GM21723 (cell line): Measurements from ENCODE around the gene AGFG1.

ENCODE experiments used
- ATAC-seq: cut with Tn5 transposase; IDR thresholded peaks from one replicate; pipeline ENCODE4 v1.9.1; 2021; ENCODE audit warnings: mild to moderate bottlenecking, moderate library complexity; ENCODE audit not compliant: unreplicated experiment

Gene AGFG1, protein sequence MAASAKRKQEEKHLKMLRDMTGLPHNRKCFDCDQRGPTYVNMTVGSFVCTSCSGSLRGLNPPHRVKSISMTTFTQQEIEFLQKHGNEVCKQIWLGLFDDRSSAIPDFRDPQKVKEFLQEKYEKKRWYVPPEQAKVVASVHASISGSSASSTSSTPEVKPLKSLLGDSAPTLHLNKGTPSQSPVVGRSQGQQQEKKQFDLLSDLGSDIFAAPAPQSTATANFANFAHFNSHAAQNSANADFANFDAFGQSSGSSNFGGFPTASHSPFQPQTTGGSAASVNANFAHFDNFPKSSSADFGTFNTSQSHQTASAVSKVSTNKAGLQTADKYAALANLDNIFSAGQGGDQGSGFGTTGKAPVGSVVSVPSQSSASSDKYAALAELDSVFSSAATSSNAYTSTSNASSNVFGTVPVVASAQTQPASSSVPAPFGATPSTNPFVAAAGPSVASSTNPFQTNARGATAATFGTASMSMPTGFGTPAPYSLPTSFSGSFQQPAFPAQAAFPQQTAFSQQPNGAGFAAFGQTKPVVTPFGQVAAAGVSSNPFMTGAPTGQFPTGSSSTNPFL

DNA sequence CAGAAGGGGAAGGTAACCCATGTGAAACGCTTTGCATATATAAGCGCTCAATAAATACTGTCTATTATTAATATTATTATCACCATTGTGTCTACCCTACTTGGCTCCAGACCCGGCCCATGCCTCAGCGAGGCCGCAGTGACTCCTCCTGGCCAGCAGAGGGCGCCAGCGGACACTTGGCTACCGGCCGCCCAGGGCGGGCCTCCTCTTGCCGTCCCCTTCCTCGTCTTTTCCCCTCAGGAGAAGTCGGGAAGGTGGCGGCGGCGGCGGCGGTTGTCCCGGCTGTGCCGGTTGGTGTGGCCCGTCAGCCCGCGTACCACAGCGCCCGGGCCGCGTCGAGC lies at the start of gene AGFG1:
Gene AGFG1 (plus strand): TSS at position 233 of the 341 bp plus-strand sequence. CDS start 266 bp downstream, outside the sequence.
- peak; percentile 88 for ATAC-seq

DNA sequence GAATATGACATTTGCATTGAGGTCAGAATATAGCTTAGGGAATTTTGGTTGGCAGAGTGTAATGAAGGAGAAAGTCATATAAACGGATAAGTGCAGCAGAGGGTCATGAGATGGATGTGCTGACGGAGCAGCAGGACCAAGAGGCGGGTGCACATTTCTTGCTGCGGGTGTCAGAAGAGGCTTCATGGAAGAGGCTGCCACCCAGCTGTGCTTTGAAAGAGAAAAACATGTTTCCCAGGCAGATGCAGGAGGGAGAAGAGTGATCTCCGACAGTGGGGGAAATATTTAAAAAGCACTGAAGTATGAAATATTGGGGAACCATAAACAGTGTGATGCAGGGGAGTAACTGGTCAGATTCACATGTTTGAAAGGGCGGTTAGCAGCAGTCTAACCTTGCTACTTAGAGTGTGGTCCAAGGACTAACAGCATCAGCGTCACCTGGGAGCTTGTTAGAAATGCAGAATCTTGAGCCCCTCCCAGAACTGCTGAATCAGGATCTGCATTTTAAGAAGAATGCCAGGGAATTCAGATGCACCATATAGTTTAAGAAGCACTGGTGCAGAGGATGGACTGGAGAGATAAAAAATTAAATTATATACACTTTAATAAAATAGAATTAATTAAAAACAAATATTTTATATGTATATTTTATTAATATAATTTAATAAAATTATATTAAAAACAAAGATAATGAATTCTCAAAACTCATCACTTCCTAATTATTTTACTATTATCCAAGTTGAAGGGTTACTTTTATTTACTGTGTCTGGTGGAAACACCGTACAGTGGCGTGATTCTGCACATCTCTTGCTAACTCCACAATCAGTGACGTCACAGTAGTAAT lies 48.1 kb upstream of the AGFG1 start:
- ATAC-seq = no peak

DNA sequence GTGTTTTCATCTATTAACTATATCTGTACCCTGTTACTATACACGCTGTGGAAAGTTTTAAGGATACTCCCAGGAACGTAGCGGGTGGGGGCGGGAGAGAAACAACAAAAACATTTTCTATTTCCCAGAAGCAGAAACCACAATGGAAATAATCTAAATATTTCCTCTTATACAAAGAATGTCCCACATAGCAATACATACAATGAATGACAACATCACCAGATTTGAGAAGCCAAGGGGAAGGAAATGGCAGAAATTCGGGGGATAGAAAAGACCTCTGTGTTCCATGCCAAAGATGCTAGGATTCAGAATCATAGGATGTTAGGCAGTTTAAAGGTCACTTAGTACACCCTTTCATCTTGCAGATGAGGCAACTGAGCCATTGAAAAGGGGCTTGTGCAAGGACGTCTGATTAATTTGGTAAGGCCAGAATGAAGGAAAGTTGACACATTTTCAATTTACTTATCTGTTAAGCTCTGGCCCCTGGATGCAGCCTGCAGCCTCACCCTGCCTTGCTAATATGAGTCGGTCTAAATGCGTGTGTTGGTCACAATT lies 43.1 kb upstream of the AGFG1 start:
- ATAC-seq = no peak

DNA sequence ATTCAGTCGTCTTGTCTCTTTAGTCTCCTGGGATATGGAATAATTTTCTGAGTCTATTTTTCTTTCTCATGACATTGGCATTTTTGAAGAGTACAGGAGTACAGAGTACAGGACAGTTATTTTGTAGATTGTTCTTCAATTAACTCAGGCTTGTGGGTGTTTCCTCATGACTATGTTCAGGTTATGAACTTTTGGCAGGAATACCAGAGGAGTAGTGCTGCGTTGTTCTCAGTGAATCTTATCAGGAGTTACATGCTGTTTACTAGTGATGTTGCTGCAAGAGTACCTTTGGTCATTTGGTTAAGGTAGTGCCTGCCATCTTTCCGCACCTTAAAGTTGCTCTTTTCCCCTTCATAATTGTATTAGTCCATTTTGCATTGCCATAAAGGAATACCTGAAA lies 41.3 kb upstream of the AGFG1 start:
- no peak for ATAC-seq

DNA sequence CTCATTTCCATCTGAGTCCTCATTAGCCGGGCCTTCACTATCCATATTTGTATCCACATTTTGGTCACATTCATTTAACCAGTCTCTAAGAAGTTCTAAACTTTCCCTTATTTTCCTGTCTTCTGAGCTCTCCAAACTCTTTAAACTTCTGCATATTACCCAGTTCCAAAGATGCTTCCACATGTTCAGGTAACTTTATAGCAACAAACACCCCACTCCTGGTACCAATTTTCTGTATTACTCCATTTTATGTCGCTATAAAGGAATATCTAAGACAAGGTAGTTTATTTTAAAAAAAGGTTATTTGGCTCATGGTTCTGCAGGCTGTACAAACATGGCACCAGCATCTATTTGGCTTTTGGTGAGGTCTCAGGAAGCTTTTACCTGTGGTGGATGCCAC lies 38.8 kb upstream of the AGFG1 start:
- no peak for ATAC-seq

DNA sequence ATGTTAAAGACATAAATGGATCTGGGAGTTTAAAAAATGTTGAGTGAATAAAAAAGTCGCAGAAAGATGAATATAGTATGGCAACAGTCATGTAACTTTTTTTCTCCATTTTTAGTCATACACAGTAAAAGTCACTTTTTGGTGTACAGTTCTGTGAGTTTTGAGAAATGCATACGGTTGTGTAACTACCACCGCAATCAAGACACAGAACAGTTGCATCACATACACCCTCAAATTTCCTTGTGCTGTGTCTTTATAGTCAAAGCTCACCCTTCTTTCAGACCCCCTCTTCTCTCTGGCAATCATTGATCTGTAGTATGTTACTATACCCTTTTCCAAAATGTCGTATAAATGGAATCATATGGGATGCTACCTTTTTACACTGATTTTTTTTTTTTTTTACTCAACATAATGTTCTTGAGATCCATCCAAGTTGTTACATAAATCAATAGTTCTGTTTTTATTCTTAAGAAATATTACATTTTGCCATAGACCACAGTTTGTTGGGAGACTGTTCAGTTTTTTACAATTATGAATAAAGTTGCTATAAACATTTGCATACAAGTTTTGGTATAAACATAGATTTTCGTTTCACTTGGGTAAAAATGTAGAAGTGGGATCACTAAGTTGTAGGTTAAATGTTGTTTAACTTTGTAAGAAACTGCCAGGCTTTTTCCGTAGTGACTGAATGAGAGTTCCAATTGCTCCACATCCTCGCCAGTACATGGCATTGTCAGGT lies 35.4 kb upstream of the AGFG1 start:
- no peak for ATAC-seq

DNA sequence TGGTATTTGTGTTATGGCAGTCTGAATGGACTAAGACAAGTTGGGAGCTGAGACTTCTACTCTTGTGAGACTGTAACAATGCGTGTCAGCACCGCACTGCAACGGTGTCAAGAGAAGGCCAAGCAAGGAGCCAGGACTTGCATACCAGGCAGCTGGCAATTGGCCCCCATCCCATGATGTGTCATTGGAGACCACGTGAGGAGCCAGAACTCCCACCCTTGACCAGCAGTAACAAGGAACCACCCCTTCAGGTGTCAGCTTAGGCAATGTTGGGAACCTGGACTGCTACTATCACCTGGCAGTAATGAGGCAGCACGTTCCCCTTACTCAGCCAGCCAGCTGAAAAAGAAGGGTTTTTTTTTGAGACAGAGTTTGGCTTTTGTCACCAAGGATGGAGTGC lies 32.7 kb upstream of the AGFG1 start:
- ATAC-seq = no peak

DNA sequence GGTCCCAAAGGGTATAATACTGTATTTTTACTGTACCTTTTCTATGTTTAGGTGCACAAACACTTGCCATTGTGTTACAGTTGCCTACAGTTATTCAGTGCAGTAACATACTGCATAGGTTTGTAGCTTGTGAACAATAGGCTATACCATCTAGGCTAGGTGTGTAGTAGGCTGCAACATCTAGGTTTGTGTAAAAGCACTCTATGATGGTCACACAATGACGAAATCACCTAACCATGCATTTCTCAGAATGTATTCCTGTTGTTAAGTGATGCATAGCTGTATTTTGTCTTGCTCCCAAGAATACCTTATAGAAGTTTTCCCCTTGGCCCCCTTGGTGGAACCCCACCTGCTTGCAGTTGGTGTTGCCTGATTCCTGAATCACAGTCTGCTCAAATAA lies 29.3 kb upstream of the AGFG1 start:
- no peak for ATAC-seq

DNA sequence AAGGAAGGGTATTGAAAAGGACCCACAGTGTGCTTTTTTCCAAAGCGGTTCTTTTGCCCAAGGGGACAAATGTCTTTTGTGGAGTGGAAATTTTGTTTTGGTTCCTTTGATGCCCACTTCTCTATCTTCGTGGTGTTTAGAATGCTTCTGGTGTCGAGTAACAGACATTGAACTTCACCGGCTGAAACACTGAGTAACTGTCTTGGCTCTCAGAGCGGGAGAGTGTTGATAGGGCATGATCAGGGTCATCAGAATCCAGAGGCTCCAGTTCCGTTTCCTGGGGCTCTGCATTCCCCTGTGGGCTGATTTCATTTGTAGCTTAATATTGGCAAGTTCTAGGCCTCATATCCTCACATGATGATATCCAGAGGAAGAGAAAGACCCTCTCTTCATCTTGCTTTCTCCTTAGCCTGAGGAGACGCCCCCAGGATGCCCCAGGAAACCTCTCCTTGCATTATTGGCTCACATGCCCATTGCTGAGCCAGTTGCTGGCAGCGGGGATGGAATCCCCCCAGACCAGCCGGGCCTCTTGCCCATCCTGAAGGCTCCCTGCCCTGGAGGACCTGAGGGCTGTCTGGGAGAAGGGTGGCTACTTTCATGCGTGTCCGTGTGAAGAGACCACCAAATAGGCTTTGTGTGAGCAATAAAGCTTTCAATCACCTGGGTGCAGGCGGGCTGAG lies 27.9 kb upstream of the AGFG1 start:
- no peak for ATAC-seq

DNA sequence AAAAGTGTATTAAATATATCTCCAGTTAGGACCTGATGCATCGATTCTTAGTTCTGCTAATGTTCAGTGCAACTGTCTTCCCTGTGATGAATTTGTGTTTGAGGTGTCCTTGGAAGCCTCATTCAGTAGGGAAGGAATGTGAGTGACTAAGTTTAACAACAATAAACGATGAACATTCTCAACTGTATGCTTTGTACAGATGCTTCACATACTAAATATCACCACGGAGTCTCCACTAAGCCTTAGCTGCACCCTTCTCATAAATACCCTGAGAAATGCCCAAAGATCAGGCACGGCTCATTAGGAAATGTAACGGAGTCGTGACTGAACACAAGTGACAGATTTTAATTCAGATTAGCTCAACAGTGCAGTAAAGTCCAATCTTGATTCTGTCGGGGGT lies 24.4 kb upstream of the AGFG1 start:
- no peak for ATAC-seq

DNA sequence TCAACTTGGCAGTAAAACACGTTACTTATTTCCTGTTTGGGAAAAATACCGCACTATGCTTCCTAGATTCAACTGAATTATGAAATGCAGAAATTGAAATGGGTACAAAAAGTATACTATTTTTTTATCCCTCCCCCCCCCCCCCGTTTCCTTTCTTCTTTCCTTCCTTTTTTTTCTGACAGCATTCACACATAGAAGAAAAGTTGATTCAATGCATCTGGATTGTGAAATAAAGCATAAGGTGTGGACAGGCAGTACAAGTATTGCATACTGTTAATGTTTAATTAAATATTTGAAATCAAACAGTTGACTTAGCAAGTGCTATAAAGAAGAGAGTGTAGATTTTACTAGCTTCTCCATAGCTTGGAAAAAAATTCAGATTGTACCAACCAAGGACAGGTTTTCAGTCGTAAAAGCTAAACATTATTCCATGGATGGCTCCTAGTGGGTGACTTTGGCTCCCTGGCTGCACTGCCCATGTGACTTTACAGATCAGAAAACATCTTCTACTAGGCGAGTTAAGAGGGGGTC lies 21.6 kb upstream of the AGFG1 start:
- no peak for ATAC-seq

DNA sequence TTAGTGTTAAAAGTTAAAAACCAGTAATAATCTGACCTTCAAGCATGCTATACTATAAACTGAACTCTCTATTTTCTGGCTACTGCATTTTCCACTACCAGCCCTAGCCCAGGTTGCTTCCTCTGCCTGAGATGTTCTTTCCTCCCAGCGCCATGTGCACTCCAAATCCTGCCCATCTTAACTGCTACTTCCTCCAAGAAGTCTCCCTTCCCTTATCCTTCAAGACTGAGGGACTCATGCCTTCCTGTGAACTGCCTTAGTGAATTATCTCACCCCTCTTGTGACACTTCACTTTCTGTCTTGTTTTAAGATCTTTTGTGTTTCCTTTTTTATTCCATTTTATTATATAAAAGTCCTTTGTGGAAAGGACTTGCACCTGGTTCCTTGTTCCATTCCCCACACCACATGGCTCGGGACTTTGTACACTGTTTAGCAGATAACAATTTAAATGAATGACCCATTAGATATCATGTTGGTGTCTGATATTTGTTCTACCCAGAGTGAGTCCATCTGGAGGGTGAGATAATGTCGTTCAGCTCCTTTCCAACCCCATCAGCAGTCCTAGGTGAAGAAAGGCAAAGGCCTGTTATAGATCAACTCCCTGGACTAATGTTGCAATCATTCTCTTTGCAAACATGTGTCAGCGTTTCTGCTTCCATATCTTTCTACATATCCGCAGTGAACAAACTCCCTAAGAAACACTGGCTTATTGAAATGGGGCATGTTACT lies 20.9 kb upstream of the AGFG1 start:
- ATAC-seq = no peak

DNA sequence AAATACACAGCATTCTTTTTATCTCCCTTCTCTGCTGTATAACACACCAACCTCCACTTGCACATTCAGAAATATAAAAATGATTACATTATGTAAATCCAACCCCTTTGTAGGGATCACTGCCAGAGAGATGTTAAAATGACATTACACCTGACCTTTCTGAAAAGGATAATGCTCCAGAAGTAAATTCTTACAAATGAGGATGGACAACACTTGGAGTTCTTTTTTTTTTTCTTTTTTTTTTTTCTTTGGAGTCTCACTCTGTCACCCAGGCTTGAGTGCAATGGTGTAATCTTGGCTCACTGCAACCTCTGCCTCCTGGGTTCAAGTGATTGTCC lies 20.3 kb upstream of the AGFG1 start:
- no peak for ATAC-seq

DNA sequence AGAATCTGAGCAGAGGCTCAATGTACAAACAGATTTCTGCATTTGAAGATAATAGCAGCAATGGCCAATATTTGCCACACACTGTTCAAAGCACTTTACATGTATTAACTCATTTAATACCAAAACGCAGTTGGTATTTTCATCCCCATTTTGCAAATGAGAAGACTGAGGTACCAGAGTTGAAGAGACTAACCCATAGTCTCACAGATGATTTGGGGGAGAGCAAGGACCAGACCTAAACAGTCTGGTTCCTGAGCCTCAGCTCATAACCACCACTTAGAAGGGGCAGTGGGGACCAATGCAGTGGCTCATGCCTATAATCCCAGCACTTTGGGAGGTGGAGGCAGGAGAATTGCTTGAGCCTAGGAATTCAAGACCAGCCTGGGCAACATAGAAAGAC lies 18.1 kb upstream of the AGFG1 start:
- ATAC-seq = no peak

DNA sequence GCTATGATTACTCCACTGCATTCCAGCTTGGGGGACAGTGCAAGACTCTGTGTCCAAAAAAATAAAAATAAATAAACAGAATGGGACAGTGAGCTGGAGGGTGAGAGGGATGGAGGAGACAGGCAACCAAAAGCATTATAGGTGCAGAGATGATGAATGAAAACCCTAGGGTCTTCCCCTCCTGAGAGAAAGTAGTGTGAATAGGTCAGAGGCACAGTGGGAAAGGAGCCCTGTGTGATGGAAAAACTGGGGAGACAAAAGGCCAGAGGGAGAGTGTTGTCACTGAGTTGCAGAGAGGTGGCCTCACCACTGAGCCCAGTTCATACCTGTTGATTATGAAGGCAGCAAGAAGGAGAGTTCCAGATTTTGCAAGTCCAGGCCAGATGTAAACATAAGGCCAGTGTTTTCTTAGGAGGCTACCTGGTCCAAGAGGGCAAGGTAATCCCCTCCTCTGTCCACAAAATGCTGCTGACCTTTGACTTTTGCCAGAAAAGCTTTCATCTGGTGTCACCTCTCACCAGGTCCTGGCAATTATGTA lies 17.6 kb upstream of the AGFG1 start:
- no peak for ATAC-seq

DNA sequence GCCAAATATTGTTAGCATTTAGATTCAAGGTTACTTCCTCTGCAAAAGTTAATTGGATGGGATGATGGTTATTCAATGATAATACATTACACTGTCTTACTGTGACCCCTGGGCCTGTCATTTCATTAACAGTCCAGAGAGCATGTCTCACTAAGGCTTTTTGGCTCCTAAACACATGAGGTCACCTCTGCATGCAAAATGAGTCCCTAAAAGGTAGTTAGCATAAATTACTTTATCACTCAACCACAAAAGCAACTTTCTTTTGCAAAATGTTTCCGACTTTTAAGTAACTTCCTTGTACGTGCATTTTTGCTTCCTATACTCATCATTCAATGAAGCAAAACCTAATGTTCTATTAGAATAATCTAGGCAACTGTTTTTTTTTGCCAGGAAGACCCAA lies 16.8 kb upstream of the AGFG1 start:
- ATAC-seq = no peak

DNA sequence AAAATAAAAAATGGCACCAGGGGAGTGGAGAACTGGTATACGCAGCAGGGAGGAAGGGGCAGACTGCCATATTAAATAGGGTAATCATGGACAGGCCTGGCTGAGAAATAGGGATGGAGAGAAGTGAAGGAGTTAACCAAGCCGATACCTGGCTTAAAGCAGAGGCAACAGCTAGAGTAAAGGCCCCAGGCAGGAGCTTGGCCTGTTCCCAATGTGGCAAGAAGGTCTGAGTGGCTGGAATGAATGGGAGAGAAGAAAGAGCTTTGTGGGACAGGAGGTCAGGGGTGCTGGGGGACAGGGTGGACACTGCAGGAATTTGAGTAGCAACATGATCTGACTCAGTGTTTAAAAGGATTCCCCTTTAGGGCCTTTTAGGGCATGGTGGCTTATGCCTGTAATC lies 15.9 kb upstream of the AGFG1 start:
- ATAC-seq = no peak

DNA sequence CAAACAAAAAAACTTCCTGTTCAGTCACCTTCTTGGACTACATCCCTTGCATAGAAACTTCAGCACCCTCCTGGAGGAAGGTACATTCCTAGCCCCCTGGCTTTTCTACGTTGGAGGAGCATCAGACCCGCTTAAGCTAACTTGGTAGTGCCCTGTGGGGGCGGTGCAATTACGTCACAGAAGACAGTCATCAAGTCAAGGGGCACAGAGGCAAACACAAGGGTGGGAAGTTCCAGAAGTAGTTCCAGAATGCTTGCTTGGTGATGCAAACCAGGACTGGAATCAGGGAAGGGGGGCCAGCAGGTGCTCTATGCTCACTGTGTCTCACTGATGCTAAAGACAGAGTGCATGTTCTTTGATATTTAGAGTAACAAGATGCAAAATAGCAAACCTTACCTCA lies 15.2 kb upstream of the AGFG1 start:
- no peak for ATAC-seq

DNA sequence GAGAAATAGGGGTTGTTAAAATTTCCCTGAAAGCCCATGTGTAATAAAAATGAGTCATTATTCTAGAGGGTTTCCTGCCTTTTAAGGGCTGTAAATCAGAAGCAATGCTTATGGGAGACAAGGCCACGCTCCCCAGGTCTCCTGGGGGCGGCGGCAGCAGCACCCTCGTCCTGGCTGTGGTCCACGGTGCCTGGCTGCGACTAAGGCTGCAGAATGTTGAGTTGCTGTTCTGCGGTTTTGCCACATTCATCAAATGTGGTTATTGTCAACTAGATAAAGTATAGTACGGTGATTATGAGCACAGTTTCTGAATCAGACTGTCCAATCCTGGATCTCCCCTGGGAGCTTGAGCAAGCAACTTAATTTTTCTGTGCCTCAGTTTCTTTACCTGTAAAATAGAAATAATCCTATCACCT lies 11.9 kb upstream of the AGFG1 start:
- peak; percentile 28 for ATAC-seq
